Endothelial cell of umbilical vein (primary cell): ENCODE measurements around the gene ZNF829.

ENCODE experiments used
- CTCF ChIP-seq, 2 donors: IDR thresholded peaks; 1 replicate in 1 of 2; 2 replicates in 1 of 2; pipeline ENCODE4 v1.5.1; 2011; ENCODE audit warnings: low read length in 2 of 2, mild to moderate bottlenecking in 2 of 2, moderate library complexity in 2 of 2, control low read depth in 1 of 2, inconsistent platforms in 1 of 2, low read depth in 1 of 2; ENCODE audit not compliant: insufficient read depth in 1 of 2; ENCODE audit errors: extremely low read depth in 1 of 2
- POLR2A ChIP-seq: IDR thresholded peaks from 2 replicates; pipeline ENCODE4 v1.6.1; 2012; ENCODE audit warnings: low read depth, mild to moderate bottlenecking, control low read depth, low read length

GRCh38 chr19:36918090-36918489, 2.0 kb upstream of the ZNF829 start:
- TF ChIP-seq POLR2A, result no peak
- no peak for TF ChIP-seq CTCF (IDR thresholded peaks at IDR 0.05; ENCODE audit: extremely low read depth in 1 of 2, insufficient read depth in 1 of 2, low read depth in 1 of 2, low read length in 2 of 2)
